Activated CD4-positive, CD25-positive, alpha-beta regulatory T cell treated with anti-CD3 and anti-CD28 coated beads, Interleukin-2, amount 50 U/mL, for 72 hours (primary cell): ENCODE measurements around the gene KDM4C.
"Not testable (repeated sequence)": the region's sequence is repeated elsewhere in the genome, so short reads cannot be mapped to it uniquely, and the experiment has no call there.

Experiments used
- DNase-seq: peaks from one replicate; pipeline ENCODE4 v3.0.0; 2021

KDM4C gene

GRCh38 chr9:6987381-6987780 is 229.6 kb downstream of the KDM4C start:
- no peak for DNase-seq

- no peak for DNase-seq
These were observed 233.6 kb downstream of the KDM4C start for GRCh38 chr9:6991418-6991817.

GRCh38 chr9:6996061-6996854 is 238.5 kb downstream of the KDM4C start:
- no peak for DNase-seq

GRCh38 chr9:6997330-6997729 is 239.6 kb downstream of the KDM4C start:
- DNase-seq: no peak

GRCh38 chr9:6999794-7000193 is 242.0 kb downstream of the KDM4C start:
- DNase-seq: no peak

GRCh38 chr9:7001571-7001970 is 243.8 kb downstream of the KDM4C start:
- no peak for DNase-seq

- DNase-seq: no peak
These were observed 246.1 kb downstream of the KDM4C start for GRCh38 chr9:7003861-7004260.

GRCh38 chr9:7006417-7006816 is 248.6 kb downstream of the KDM4C start:
- DNase-seq: no peak

GRCh38 chr9:7008411-7008810 is 250.6 kb downstream of the KDM4C start:
- no peak for DNase-seq

GRCh38 chr9:7009065-7009464 is 251.3 kb downstream of the KDM4C start:
- DNase-seq: no peak

GRCh38 chr9:7011395-7012067 is 253.8 kb downstream of the KDM4C start:
- DNase-seq: no peak

GRCh38 chr9:7027996-7028395 is 270.2 kb downstream of the KDM4C start:
- DNase-seq: no peak

GRCh38 chr9:7028591-7028990 is 270.8 kb downstream of the KDM4C start:
- DNase-seq: no peak

GRCh38 chr9:7030943-7031342 is 273.2 kb downstream of the KDM4C start:
- not testable (repeated sequence) for DNase-seq

- DNase-seq: no peak
These were observed 275.6 kb downstream of the KDM4C start for GRCh38 chr9:7033076-7034045.

- no peak for DNase-seq
These were observed 279.4 kb downstream of the KDM4C start for GRCh38 chr9:7037176-7037575.

GRCh38 chr9:7042124-7042523 is 284.4 kb downstream of the KDM4C start:
- no peak for DNase-seq

GRCh38 chr9:7045361-7045760 is 287.6 kb downstream of the KDM4C start:
- DNase-seq: no peak

- no peak for DNase-seq
These were observed 293.9 kb downstream of the KDM4C start for GRCh38 chr9:7051711-7052110.

- no peak for DNase-seq
These were observed 296.1 kb downstream of the KDM4C start for GRCh38 chr9:7053903-7054302.

- no peak for DNase-seq
These were observed 297.6 kb downstream of the KDM4C start for GRCh38 chr9:7055171-7055903.

GRCh38 chr9:7056254-7056653 is 298.5 kb downstream of the KDM4C start:
- no peak for DNase-seq

- DNase-seq: no peak
These were observed 300.7 kb downstream of the KDM4C start for GRCh38 chr9:7058473-7058872.
